Gastrocnemius medialis (tissue), 4 donors: ENCODE data around the gene ACLY. TPM values are rescaled to one million over a fixed set of nuclear protein-coding genes. Genes with fewer than 3 reads are reported as not detected.

ENCODE experiments used
- ATAC-seq, 2 donors: fragments of 150-250 bp; one replicate each; pipeline ENCODE4 v1.9.1; 2016
- DNase-seq, 2 donors: peaks; one replicate each; pipeline ENCODE4 v3.0.0-alpha.2; 2019
- H3K27ac ChIP-seq, 4 donors: fragments of 200-600 bp; sonication (generic); 1 replicate in 1 of 4; 2 replicates in 3 of 4; pipeline ENCODE4 v1.5.1; 2016 to 2018; ENCODE audit warnings: mild to moderate bottlenecking in 2 of 4, moderate library complexity in 1 of 4
- H3K27me3 ChIP-seq, 3 donors: fragments of 200-600 bp; sonication (generic) in 2 of 3; 1 replicate in 1 of 3; 2 replicates in 2 of 3; pipeline versions ENCODE4 v1.5.1 to v1.6.0; 2016 to 2019; ENCODE audit warnings: mild to moderate bottlenecking in 1 of 3, moderate library complexity in 1 of 3
- H3K36me3 ChIP-seq, 2 donors: fragments of 200-600 bp; sonication (generic) in 1 of 2; one replicate each; pipeline ENCODE4 v1.5.1; 2017 to 2018
- H3K4me1 ChIP-seq, 2 donors: fragments of 200-600 bp; sonication (generic) in 1 of 2; one replicate each; pipeline ENCODE4 v1.5.1; 2016 to 2017; ENCODE audit warnings: mild to moderate bottlenecking in 2 of 2
- H3K4me3 ChIP-seq, 4 donors: fragments of 200-600 bp; sonication (generic) in 3 of 4; 1 replicate in 1 of 4; 2 replicates in 3 of 4; pipeline ENCODE4 v1.5.1; 2016 to 2019; ENCODE audit warnings: mild to moderate bottlenecking in 2 of 4
- H3K9me3 ChIP-seq, 3 donors: fragments of 200-600 bp; sonication (generic) in 2 of 3; 1 replicate in 1 of 3; 2 replicates in 2 of 3; pipeline ENCODE4 v1.5.1; 2016 to 2019
- CTCF ChIP-seq, 5 experiments: fragments of 450-650 bp in 3 of 5; fragments of 200-600 bp in 2 of 5; sonication (generic) in 2 of 5; IDR thresholded peaks in 4 of 5; conservative IDR thresholded peaks in 1 of 5; 1 replicate in 4 of 5; 2 replicates in 1 of 5; pipeline ENCODE4 v1.5.1; 2016 to 2019; ENCODE audit warnings: antibody characterized with exemption in 5 of 5, mild to moderate bottlenecking in 3 of 5, moderate library complexity in 3 of 5
- POLR2A ChIP-seq, 2 donors: fragments of 450-650 bp; IDR thresholded peaks; one replicate each; pipeline ENCODE4 v1.6.1; 2017; ENCODE audit warnings: antibody characterized with exemption in 2 of 2, mild to moderate bottlenecking in 2 of 2, moderate library complexity in 2 of 2
- in situ Hi-C, 4 donors: fragments of 200-750 bp; cut with MboI; loops; one replicate each; pipeline versions ENCODE4 v1.15.0 to v1.8.0; 2017; ENCODE audit warnings: low sequenced_read_pairs in 4 of 4
- intact Hi-C: fragments of 100-400 bp; cut with DNase I; formaldehyde crosslinking; loops from one replicate; pipeline ENCODE4 v1.15.1; 2023; ENCODE audit warnings: low total_unique reads
- total RNA-seq, 4 donors: library from RNA; depleted of rRNA; stranded (reverse); fragments of >200 nt; gene quantifications; one replicate each; pipeline versions ENCODE4 v1.1.0 to v1.2.3, GENCODE V29; 2016

ACLY gene
- total RNA-seq, 4 donors from 2014 or later: 20.8 to 35.0 (median 30.7) TPM

DNA sequence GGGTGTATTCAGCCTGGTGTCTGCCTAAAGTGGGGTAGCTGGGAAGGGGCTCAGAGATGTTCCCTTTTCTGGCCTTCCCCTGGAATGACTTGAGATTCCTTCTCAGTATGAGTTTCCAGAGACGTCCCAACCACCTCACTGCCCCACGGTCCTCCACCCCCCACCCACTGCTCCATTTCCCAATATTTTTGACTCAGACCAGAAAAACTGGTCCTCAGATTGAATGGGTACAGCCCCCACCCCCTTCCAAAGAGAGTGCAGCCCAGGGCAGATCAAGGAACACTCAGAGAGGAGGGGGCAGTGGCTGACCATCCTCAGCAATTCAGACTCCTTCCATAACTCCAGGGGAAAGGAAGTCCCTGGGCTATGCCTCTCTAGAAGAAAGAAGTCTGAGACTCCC is 3.2 kb downstream of the ACLY start:
- intact Hi-C loops: no loop called here
- H3K27me3 ChIP-seq: no peaks in the 10 kb centered on the region
- in situ Hi-C loops: no loop called here
- H3K4me1 ChIP-seq: peaks cover 14 to 19% of the 10 kb centered on the region in 2 donors
- no peak overlapping the region for H3K27ac ChIP-seq
- DNase-seq: no peak
- no peak for ATAC-seq
- TF ChIP-seq POLR2A (IDR thresholded peaks at IDR 0.05) (no peak), CTCF (IDR thresholded peaks at IDR 0.05 in 4 of 5, conservative IDR thresholded peaks at IDR 0.05 in 1 of 5) (no peak)
- H3K4me3 ChIP-seq: no peak overlapping the region
- peaks cover 0 to 29% of the 10 kb centered on the region in 2 donors for H3K36me3 ChIP-seq
- no peaks in the 10 kb centered on the region for H3K9me3 ChIP-seq

DNA sequence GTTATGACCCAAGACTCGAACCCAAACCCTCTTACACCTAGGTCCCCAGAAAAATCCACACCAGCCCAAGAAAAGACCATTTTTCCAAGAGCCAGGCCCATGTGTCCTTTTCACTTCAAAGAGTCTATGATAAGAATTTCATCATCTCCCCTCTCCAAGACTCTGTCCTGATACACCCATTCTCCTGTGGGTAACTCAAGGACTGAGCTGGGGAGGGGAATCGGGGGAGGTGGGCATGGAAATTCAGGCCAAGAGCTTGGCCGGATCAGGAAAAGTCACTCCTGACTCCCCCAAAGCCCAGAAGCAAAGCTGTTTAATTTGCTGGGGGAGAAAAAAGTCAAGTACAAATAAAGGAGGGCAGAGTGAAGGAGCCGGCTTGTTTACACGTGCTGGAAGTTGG is 3.7 kb downstream of the ACLY start:
- in situ Hi-C loops (no loop called here), intact Hi-C loops (no loop called here)
- no peak overlapping the region for H3K27ac ChIP-seq
- H3K4me3 ChIP-seq: no peak overlapping the region
- H3K9me3 ChIP-seq: no peaks in the 10 kb centered on the region
- H3K36me3 ChIP-seq: peaks cover 0 to 35% of the 10 kb centered on the region in 2 donors
- no peaks in the 10 kb centered on the region for H3K27me3 ChIP-seq
- TF ChIP-seq POLR2A (IDR thresholded peaks at IDR 0.05) (no peak), CTCF (IDR thresholded peaks at IDR 0.05 in 4 of 5, conservative IDR thresholded peaks at IDR 0.05 in 1 of 5) (no peak)
- peaks cover 14 to 19% of the 10 kb centered on the region in 2 donors for H3K4me1 ChIP-seq
- no peak for DNase-seq
- ATAC-seq: no peak

GRCh38 chr17:41914358-41914766 is 4.4 kb downstream of the ACLY start:
- ATAC-seq (no peak), DNase-seq (no peak)
- H3K4me1 ChIP-seq: peaks cover 12 to 14% of the 10 kb centered on the region in 2 donors
- H3K9me3 ChIP-seq: no peaks in the 10 kb centered on the region
- H3K36me3 ChIP-seq: peaks cover 0 to 41% of the 10 kb centered on the region in 2 donors
- intact Hi-C loops: no loop called here
- no peak for TF ChIP-seq POLR2A (IDR thresholded peaks at IDR 0.05)
- TF ChIP-seq CTCF (IDR thresholded peaks at IDR 0.05 in 4 of 5, conservative IDR thresholded peaks at IDR 0.05 in 1 of 5): no peak
- in situ Hi-C loops: no loop called here
- no peaks in the 10 kb centered on the region for H3K27me3 ChIP-seq
- H3K27ac ChIP-seq: no peak overlapping the region
- H3K4me3 ChIP-seq: no peak overlapping the region

- in situ Hi-C loops (no loop called here), intact Hi-C loops (no loop called here)
- TF ChIP-seq CTCF (IDR thresholded peaks at IDR 0.05 in 4 of 5, conservative IDR thresholded peaks at IDR 0.05 in 1 of 5): no peak
- Histone ChIP-seq H3K9me3 (no peaks in the 10 kb centered on the region), H3K4me1 (peaks cover 11% of the 10 kb centered on the region in 2 donors), H3K27ac (no peak overlapping the region), H3K27me3 (no peaks in the 10 kb centered on the region), H3K36me3 (peaks cover 0 to 46% of the 10 kb centered on the region in 2 donors), H3K4me3 (no peak overlapping the region)
- ATAC-seq (no peak), DNase-seq (no peak)
Observed at GRCh38 chr17:41913798-41914197, 5.0 kb downstream of the ACLY start.

- in situ Hi-C loops: no loop called here
- ATAC-seq (no peak), DNase-seq (no peak)
- intact Hi-C loops: no loop called here
- Histone ChIP-seq H3K9me3 (no peaks in the 10 kb centered on the region), H3K27me3 (no peaks in the 10 kb centered on the region), H3K4me1 (peaks cover 8 to 10% of the 10 kb centered on the region in 2 donors), H3K27ac (no peak overlapping the region), H3K36me3 (peaks cover 0 to 52% of the 10 kb centered on the region in 2 donors), H3K4me3 (no peak overlapping the region)
- no peak for TF ChIP-seq POLR2A (IDR thresholded peaks at IDR 0.05)
- no peak for TF ChIP-seq CTCF (IDR thresholded peaks at IDR 0.05 in 4 of 5, conservative IDR thresholded peaks at IDR 0.05 in 1 of 5)
Observed at GRCh38 chr17:41912925-41913324, 5.8 kb downstream of the ACLY start.
